Activated CD4-positive, alpha-beta T cell treated with anti-CD3 and anti-CD28 coated beads, Interleukin-2, Interleukin-6, amounts not matched to agents 100 ng/mL and 50 ng/mL, durations not matched to agents 16 hours and 8 hours (primary cell): Measurements from ENCODE around the gene SNRPB.

Experiments used
- DNase-seq: peaks from one replicate; pipeline ENCODE4 v3.0.0-alpha.2; 2020

The SNRPB gene

DNA sequence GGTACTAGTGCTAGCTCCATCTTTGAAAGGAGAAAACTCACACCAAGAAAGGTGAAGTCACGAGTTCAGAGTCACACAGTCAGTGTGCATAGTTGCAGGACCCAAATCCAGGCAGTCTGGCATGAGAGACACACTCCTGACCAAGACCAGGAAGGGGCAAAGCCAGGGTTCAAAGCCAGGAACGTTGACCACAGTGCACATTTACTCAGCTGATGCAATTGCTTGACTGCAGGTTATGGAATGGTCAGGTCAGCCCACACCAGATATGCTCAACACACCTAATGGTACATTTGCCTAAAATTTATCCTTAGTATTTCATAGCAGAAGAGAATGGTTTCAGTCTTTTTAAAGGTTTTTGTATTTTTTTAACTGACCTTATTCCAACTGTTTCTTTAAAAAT is 52.2 kb downstream of the SNRPB start:
- no peak for DNase-seq

DNA sequence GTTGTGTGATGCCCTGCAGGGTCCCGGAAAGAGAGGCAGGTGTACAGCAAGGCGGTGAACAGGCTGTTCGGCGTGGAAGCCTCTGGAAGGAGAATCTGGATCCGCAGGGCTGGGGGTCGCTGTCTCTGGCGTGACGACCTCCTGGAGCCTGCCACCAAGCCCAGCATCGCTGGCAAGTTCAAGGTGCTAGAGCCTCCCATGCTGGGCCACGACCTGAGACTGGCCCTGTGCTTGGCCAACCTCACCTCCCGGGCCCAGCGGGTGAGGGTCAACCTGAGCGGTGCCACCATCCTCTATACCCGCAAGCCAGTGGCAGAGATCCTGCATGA is 53.4 kb downstream of the SNRPB start:
- no peak for DNase-seq

DNA sequence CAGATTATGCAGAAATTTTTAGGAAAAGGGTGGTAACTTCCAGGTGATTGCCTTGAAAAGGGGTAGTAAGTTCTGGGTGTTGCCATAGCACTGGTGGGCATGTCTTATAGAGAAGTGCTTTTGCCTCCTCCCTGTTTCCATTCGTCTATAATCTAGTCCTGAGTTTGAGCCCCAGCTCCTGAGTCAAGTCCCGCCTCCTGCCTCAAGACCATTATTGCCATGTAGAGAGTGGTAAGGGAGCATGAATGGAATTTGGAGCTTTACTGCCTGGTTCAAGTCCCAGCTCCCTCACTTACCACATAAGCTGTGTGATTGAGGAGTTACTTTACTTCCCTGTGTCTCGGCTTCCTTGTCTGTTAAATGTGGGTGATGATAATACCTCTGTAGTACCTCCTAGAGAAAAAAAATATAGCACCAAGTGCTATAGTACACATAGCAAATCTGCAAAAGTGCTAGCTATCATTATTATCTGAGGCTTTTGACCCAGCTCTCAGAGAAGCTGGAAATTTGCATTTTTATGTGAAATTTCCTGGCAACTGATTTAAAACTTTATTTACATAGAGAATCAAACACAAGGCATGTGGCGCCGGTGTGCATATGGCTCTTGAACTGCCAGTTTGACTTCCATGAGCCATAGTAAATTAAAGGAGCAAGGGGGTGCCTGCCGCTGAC is 53.9 kb downstream of the SNRPB start:
- no peak for DNase-seq
